RKO (cell line): Measurements from ENCODE around the gene TSC22D3.
"Not testable (repeated sequence)": the region's sequence is repeated elsewhere in the genome, so short reads cannot be mapped to it uniquely, and the experiment has no call there.

Source experiments
- DNase-seq: peaks from one replicate; pipeline ENCODE4 v3.0.0-alpha.2; 2016; ENCODE audit warnings: low spot score

TSC22D3 gene

DNA sequence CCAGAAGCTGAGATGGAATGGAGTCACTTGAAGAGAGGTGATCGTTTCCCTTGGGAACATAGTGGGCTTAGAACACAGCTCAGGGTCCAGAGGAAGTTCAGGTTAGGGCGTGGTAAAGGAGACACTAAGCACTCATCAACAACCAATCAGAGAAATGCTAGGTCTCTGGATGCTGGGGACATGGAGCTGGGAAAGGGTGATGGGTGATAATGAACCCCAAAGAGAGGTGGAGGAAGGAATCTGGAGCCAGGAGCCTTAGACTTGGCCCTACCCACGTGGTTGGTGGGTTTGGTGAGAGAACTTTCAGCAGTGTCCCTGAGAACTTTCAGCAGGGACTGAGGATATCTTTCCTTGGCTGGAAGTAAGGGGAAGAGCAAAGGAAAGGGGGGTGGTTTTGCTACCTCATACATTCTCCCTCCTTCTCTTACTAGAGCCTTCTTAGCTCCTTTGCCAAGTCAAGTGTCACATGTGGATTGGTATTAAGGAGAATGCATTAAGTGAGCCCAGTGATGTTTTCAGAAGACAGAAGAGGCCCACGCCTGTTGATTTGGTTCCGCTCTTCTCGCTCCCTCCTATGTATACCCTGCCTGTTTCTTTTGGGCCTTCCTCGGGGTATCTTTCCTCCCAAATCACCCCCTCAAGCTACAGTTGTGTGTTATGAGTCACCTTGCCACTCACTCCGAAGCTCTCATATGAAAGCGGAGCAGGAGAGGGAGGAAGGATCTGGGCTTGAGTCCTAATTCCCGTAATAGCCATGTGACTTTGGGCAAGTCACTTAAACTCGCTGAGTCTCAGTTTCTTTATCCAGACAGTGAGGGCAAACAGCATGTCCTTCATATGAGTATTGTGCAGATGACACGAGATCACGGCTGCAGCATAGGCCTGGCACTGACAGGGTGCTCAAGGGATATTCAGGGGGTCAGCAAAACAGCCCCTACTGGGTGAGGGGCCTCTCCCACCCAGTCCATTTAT is 63.1 kb downstream of the TSC22D3 start:
- no peak for DNase-seq

DNA sequence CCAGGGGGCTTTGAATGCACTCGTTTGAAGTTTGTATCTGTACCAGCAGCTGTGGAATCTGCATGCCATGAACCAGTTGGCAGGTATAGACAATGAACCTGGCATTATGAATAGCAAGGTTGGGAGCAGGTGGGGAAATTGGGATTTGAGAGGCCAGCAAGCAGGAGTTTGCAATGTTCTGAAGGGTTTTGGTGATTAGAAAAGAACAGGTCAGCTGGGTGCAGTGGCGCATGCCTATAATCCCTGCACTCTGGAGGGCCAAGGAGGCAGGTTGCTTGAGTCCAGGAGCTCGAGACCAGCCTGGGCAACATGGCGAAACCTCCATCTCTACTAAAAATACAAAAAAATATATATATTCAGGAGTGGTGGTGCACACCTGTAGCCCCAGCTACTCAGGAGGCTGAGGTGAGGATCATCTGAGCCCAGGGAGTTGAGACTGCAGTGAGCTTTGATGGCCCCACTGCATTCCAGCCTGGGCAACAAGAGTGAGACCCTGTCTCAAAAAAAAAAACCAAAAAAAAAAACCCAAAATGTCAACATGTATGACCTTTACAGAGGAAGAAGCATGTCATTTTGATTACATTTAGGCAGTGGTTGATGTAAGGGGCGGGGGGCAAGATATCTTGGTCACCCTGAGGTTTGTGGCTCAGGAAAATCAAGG is 63.9 kb downstream of the TSC22D3 start:
- DNase-seq, result no peak

DNA sequence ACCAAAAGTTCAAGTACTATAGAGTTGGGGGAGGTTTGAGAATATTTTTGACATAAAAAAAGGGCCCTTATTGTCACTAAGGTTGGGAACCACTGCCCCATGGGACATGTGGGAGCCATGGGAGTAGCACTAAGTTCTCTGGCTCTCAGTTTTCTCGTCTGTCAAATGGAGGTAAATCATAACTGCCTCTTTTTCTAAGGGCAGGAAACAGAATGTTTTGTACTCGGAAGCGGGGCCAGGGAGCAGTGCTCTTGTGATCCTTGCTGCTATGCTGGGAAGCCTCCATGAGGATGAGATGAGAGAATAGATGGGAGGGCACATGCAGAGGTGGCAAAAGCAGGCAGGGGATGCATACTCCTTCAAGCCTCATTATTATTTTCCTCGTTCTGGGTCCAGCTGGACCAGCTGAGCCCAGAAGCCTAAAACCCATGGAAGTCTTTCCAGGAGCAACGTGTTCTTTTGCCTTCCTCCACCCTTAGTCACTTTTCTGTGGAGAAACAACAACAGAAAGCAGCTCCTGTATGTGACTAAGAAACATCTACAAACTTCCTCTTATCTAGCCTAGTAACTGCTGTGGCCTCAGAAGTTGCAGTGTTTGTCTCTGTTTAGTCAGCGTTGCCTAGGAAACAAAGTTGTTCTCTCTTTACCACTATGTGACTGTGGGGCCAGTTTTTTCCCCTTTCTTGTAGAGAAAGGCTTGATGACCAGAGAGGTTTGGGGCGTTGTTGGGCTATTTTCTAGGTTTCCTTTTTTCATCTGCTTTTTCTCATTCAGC is 64.8 kb downstream of the TSC22D3 start:
- DNase-seq, result peak; percentile 79

DNA sequence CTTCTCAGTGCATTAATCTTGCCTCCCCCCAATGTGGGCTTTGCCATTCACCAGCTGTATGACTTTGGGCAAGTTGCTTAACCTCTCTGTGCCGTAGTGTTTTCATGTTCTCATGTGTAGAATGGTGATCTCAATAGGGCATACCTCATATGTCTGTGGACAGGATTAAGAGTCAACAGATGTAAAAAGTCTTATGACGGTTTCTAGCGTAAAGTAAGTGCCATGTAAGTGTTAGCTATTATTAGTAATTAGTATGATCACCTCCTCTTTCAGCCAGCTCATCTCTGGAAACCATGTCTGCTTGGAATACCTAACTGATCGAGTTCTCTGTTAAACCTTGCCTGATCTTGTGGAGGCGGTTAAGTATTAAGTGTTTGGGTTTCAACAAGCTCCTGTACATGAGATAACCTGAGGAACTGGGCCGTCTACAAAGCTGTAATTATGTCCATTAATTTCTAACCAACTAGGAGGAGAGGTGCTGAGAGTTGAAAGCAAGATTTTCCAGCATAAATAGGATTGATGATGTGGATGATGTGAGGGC is 66.3 kb downstream of the TSC22D3 start:
- no peak for DNase-seq

DNA sequence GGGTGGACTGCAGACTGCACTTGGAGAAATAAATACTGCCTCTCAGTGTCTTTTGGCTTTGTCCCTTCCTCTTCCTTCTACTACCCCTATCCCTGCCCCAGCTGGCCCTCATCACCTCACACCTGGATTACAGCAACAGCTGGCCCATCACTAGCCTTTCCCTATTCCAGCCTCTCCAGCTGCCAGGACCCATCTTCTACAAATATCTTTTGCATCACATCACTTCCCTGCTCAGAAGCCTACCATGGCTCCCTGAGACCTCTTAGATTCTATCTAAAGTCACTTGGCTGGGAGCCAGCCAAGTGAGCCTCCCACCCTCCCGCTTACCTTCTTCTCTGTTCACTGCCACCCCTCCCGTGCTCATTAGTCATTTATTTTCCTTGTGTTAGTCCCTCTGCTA is 66.8 kb downstream of the TSC22D3 start:
- no peak for DNase-seq

DNA sequence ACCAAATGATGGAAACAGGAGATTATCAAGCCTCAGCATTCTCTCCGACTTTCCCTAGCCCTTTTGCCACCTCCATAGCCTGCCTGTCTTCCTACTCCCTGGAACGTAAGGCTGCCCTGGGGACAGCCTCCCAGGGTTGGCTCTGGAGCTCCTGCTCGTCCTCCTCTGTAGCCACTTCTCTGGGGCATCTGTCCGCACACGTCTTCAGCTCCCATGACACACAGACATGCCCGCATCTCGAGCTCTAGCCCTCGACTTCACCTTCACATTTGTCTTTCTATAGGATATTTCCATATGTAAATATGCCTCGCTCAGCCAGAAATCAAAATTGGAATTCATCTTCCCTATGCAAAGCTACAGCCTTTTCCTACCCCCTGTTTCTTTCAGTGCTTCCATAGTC is 67.7 kb downstream of the TSC22D3 start:
- no peak for DNase-seq

DNA sequence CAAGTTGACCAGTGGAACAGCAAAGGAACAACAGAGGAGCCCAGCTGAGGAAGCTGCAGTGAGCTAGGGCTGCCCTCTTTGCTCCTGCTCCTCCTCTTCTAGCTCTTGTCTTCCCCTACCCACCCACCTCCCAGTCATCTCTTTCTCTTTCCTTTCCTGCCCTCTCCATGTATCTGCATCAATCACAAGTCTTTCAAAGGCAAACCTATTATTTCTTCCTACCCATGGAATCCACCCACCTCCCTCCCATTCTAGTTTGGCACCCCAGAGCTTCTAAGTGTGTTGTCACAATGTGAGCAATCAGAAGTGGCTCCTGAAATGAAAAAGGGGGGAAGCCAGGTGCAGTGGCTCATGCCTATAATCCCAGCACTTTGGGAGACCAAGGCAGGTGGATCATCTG is 69.3 kb downstream of the TSC22D3 start:
- no peak for DNase-seq

DNA sequence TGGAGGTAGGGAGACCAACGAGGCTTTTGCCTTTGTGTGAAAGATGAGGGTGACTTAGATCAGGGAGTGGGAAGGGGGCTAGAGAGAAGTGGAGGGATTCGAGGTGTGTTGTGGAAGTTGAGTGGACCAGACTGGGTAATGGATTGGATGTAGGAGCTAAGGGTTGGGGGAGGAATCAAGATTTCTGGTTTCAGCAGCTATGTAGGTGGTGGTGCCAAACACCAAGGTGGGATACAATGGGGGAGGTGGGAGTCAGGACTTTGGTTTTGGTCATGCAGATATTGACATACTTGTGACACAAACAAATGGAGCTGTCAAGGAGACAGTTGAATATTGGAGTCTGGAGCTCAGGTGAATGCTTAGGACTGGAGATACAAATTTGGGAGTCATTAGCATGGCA is 71.0 kb downstream of the TSC22D3 start:
- no peak for DNase-seq

DNA sequence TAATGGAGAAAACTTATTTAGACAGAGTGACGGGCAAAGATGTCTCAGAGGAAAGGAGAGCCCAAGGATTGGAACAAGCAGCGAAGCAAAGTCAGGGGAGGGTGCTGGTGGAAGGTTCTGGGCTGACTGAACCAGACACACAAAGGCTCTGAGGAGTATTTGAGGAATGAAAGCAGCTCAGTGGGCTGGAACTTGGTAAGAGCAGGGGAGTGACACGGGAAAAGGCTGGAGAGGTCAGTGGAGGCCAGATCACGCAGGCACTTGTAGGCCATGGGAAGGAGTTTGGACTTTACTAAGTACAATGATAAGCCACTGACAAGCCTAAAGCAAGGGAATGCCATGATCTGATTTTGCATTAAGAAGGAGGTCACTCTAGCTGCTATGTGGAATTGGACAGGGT is 71.4 kb downstream of the TSC22D3 start:
- no peak for DNase-seq

DNA sequence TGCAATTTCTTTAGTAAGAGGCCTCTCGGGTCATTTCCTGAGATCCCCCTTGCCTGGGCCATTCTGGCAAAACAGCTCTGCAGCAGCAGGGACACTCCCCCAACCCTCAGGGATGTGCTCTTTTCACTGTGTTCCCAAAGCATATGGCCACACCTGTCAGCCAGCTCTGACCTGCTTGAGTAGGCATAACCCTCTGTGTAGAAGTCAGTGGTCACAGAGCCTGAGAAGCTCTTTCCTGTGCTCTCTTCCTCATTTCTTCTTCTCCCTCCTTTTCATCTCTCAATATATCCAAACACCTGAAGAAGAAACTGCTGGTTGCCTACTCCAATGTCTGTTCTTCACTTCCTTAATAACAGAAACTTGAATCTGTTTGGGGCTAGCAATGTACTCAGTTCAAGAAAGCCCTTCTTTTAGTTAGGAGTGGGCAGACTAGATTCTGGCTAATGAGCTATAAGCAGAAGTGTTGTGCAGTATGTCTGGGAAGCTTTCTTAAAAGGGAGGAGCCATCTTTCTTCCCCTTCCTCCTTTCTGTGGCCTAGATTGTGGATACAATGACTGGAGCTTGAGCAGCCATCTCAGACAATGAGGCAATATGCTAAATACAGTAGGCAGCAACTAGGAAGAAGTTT is 74.0 kb downstream of the TSC22D3 start:
- DNase-seq, result no peak

DNA sequence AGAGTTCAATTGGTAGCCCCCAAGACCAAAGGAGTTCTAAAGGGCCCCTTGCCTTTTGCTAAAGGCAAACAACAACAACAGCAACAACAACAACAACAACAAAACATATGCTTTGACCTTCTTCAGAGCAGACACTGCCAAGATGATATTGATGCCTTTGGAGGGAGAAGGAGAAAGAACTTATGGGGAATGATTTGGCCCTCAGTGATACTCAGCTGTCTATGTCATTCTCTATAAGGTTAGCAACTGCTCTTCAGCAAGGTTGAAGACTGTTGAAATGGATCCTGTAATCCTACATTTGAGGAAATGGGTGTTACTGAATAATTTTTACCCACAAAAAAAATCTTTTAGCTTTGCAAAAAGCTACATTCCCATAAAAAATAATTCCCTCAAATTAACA is 74.8 kb downstream of the TSC22D3 start:
- no peak for DNase-seq

DNA sequence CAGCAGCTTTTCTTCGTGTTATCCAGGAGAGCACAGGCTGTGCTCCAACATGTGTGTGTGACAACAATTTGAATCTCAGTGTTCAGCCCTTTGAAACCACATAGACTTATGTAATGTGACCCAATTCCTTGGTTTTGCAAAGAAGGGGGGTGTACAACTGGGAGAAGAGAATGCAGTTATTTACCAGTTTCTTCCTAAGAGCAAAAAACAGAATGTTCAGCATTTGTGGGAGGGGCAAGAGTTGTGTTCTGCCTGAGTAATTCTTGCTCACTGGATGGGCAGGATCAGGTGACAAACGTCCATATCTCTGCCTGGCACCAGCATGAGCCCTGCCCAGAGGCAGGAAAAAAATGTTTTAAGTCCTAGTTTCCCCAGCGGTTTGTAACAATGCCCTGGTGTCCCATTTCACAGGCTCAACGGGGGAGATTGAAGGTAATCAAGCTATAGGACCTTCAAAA is 75.2 kb downstream of the TSC22D3 start:
- DNase-seq, result no peak

DNA sequence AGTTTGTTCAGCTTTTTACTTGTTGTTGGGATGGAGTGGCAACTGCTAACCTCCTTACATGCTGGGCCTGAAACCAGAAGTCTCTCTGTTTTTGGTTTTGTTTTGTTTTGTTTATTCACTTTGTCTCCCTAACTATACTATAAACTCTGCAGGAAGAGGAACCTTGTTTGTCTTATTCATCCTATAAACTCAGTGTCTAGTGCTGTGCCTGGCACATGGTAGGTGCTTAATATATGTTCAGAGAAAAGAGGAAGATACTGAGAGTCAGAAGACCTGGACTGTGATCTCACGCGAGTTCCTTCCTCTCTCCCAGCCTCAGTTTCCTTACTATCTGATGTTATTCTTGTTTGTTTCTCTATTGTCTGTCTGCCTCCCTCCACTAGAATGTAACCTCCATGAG is 76.0 kb downstream of the TSC22D3 start:
- DNase-seq, result no peak

DNA sequence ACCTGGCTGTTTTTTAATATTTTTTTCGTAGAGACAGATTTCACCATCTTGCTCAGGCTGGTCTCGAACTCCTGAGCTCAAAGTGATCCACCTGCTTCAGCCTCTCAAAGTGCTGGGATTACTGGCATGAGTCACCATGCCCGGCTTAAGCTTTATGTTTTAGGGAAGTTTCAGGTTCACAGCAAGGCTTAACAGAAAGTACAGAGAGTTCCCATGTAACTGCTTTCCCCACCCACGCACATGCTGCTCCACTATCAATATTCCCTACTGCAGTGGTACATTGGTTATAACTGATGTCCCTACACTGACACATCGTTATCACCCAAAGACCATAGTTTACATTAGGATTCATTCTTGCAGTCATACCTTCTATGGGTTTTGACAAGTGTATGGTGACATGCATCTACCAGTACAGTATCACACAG is 84.6 kb downstream of the TSC22D3 start:
- DNase-seq, result no peak

DNA sequence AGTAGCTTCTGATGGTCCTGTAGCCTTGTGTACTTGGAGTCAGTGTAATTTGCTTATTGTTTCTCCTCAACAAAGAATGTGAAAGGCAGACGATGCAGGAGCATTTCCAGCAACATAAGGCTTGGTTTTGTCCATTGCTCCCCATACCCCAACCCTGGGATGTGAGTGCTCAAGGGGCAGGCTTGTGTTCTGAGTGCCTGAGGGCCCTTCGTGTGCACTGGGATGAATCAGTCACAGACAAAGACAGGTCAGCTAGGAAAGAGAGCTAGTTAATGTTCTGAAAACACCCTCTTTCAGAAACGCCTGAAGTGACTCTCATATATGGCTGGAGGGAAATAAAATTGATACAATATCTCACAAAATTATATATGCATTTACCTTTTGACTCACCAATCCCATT is 88.1 kb downstream of the TSC22D3 start:
- no peak for DNase-seq

DNA sequence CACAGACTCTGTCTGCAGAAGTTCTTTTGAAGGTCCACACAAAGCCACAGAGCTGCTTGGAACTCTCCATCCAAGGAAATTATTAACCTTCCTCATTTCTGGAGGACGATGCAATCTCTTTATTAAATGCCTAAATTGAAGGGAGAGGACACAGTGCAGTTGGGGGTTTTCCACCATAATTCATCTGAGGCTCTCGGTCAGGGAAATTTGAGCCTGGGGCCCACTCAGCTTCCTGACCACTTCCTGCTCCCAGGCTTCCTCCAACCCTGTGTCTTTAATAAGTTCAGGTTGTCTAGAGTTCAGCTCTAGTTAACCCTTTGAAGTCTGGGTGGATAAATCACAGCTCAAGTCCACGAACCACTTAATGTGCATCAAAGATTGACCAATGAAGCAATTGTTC is 88.8 kb downstream of the TSC22D3 start:
- DNase-seq, result no peak

DNA sequence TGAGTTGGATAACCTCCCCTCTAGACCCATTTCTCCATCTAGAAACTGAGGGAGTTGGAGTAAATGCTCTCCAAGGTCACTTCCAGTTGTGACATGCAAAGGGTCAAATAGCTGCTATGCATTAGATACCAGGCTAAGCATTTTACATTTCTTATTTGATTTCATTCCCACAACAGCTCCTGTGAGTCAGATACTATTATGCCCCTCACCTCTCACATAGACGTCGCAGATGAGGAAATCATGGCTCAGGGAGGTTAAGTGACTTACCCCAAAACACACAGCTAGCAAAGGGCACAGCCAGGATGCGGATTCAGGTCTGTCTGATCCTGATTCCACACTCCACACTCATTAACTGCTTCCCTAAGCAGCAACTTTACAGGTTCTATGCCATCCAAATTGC is 89.6 kb downstream of the TSC22D3 start:
- no peak for DNase-seq

DNA sequence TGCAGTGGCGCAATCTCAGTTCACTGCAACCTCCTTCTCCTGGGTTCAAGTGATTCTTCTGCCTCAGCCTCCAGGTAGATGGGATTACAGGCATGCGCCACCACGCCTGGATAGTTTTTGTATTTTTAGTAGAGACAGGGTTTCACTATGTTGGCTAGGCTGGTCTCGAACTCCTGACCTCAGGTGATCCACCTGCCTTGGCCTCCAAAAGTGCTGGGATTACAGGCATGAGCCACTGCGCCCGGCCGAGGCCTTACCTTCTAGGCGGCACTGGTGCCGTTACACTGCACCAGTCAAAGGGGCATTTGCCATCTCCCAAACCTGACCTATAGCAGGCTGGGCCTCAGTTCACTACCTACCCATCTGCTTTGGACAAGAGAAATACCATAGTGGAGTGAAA is 90.0 kb downstream of the TSC22D3 start:
- not testable (repeated sequence) for DNase-seq

DNA sequence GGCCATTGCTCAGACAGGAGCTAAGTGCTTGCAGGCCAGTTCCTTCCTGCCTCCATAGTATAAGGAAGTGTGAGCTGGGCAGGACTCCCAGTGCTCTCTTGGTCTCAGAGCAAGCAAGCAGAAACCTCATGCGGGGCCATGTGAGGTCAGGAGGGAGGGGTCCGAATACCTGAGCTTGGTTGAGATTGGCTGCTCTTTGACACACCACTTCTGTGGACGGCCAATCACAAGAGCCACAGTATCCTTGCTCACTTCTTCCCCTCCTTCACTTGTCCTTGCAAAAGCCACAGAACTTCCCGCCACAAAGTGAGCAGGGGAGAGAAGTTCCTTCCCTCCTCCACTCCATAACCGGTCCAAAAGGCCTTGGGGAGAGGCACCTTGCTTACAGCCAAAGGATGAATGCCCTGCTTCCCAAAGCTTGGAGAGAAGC is 90.6 kb downstream of the TSC22D3 start:
- DNase-seq, result no peak

DNA sequence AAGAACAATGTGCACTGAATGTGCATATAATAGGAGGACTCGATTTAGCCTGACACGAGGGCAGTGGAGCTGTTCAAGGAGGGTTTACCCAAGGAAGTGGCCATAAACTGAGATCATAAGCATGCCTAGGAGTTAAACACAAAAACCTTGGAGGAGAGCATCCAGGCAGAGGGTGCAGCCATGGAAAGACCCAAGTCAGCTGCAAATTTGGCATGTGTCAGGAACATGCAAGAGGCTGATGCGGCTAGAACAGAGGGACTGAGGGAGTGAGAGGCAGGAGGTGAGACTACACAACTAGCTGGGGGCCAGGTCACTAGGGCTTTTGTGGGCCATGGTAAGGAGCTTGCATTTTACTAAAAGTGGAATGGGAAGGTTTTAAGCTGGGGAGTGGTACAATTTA is 91.7 kb downstream of the TSC22D3 start:
- DNase-seq, result no peak

DNA sequence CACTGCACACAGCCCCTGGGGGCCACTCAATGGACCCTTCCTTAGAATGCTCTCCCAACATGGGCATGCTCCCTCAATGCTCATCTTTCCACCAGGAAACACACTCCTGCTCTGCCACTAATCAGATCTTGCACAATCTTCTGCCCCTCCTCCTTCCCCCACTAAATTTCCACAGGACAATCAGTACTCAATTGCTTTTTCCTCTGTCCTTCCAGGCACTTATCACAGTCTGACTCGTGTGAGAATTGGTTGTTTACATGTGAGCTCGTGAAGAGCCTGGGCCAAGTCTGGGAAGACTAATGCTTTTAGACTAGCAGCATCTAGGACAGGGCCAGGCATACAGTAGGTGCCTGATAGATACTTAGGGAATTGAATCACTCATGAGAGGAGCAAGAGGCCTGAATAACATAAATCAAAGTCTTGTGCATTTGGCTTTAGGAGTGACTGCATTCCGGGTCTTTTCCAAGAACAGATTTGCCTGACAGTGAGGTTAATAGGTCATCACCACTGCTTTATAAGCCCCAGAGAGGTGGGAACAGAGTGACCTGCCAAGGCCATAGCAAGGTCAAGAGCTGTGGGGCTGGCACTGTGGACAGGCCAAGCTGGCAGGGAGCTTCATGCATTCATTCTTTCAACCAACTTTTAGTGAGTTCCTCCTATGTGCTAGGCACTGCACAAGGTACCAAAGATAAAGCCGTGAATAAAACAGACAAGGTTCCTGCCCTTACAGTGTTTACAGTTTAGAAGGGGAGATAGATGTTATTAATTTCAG is 92.3 kb downstream of the TSC22D3 start:
- DNase-seq, result no peak
